ENCODE measurements around the gene QSOX2.

QSOX2 gene

GRCh38 chr9:136201174-136201573 lies 44.4 kb downstream of the QSOX2 start:
- peaks cover 52% of the 10 kb centered on the region for H3K27me3 Mint-ChIP-seq (ENCODE audit: low read depth)
- peaks cover 1% of the 10 kb centered on the region for H3K4me1 Mint-ChIP-seq (ENCODE audit: low read depth)
- H3K4me3 Mint-ChIP-seq, result no peak overlapping the region

GRCh38 chr9:136200424-136200823 lies 45.2 kb downstream of the QSOX2 start:
- Mint-ChIP-seq H3K36me3 (ENCODE audit: low read depth) (peaks cover 1% of the 10 kb centered on the region), H3K9me3 (no peaks in the 10 kb centered on the region), H3K4me3 (no peak overlapping the region), H3K27ac (no peak overlapping the region), H3K4me1 (ENCODE audit: low read depth) (peaks cover 1% of the 10 kb centered on the region), H3K27me3 (ENCODE audit: low read depth) (peaks cover 55% of the 10 kb centered on the region)
- no peak for DNase-seq (ENCODE audit: low spot score)

More at GRCh38 chr9:136201174-136201573, 44.4 kb downstream of the QSOX2 start:
- Mint-ChIP-seq H3K36me3 (ENCODE audit: low read depth) (peaks cover 1% of the 10 kb centered on the region), H3K27ac (no peak overlapping the region), H3K9me3 (no peaks in the 10 kb centered on the region)
- DNase-seq (ENCODE audit: low spot score), result no peak

- Mint-ChIP-seq H3K27ac (no peak overlapping the region), H3K36me3 (ENCODE audit: low read depth) (peaks cover 1% of the 10 kb centered on the region), H3K27me3 (ENCODE audit: low read depth) (peaks cover 61% of the 10 kb centered on the region), H3K9me3 (no peaks in the 10 kb centered on the region), H3K4me1 (ENCODE audit: low read depth) (peaks cover 1% of the 10 kb centered on the region), H3K4me3 (no peak overlapping the region)
- no peak for DNase-seq (ENCODE audit: low spot score)
Observed at GRCh38 chr9:136199391-136200288, 46.0 kb downstream of the QSOX2 start.

- Mint-ChIP-seq H3K4me1 (ENCODE audit: low read depth) (peaks cover 1% of the 10 kb centered on the region), H3K36me3 (ENCODE audit: low read depth) (peaks cover 1% of the 10 kb centered on the region), H3K27me3 (ENCODE audit: low read depth) (peaks cover 55% of the 10 kb centered on the region), H3K9me3 (no peaks in the 10 kb centered on the region), H3K4me3 (no peak overlapping the region), H3K27ac (no peak overlapping the region)
- no peak for DNase-seq (ENCODE audit: low spot score)
Observed at GRCh38 chr9:136198605-136199083, 47.0 kb downstream of the QSOX2 start.

- no peak for DNase-seq (ENCODE audit: low spot score)
- H3K4me1 Mint-ChIP-seq (ENCODE audit: low read depth), result peaks cover 1% of the 10 kb centered on the region
- peaks cover 51% of the 10 kb centered on the region for H3K27me3 Mint-ChIP-seq (ENCODE audit: low read depth)
- no peak overlapping the region for H3K27ac Mint-ChIP-seq
- H3K9me3 Mint-ChIP-seq, result no peaks in the 10 kb centered on the region
- H3K36me3 Mint-ChIP-seq (ENCODE audit: low read depth), result peaks cover 1% of the 10 kb centered on the region
- no peak overlapping the region for H3K4me3 Mint-ChIP-seq
Observed at GRCh38 chr9:136197930-136198604, 47.5 kb downstream of the QSOX2 start.

GRCh38 chr9:136197084-136197875 lies 48.3 kb downstream of the QSOX2 start:
- Mint-ChIP-seq H3K36me3 (ENCODE audit: low read depth) (peaks cover 1% of the 10 kb centered on the region), H3K27me3 (ENCODE audit: low read depth) (peaks cover 52% of the 10 kb centered on the region)

GRCh38 chr9:136196404-136197083 lies 49.1 kb downstream of the QSOX2 start:
- H3K4me3 Mint-ChIP-seq, result no peak overlapping the region
- H3K27ac Mint-ChIP-seq, result no peak overlapping the region
- peaks cover 1% of the 10 kb centered on the region for H3K4me1 Mint-ChIP-seq (ENCODE audit: low read depth)
- peaks cover 56% of the 10 kb centered on the region for H3K27me3 Mint-ChIP-seq (ENCODE audit: low read depth)
- H3K36me3 Mint-ChIP-seq (ENCODE audit: low read depth), result peaks cover 1% of the 10 kb centered on the region
- H3K9me3 Mint-ChIP-seq, result no peaks in the 10 kb centered on the region
- DNase-seq (ENCODE audit: low spot score), result no peak

More at GRCh38 chr9:136197084-136197875, 48.3 kb downstream of the QSOX2 start:
- Mint-ChIP-seq H3K4me3 (no peak overlapping the region), H3K27ac (no peak overlapping the region), H3K9me3 (no peaks in the 10 kb centered on the region), H3K4me1 (ENCODE audit: low read depth) (peaks cover 1% of the 10 kb centered on the region)
- no peak for DNase-seq (ENCODE audit: low spot score)

GRCh38 chr9:136194540-136194939 lies 51.1 kb downstream of the QSOX2 start:
- H3K9me3 Mint-ChIP-seq, result no peaks in the 10 kb centered on the region
- no peak overlapping the region for H3K27ac Mint-ChIP-seq
- peaks cover 1% of the 10 kb centered on the region for H3K4me1 Mint-ChIP-seq (ENCODE audit: low read depth)
- peaks cover 60% of the 10 kb centered on the region for H3K27me3 Mint-ChIP-seq (ENCODE audit: low read depth)
- DNase-seq (ENCODE audit: low spot score), result no peak
- H3K4me3 Mint-ChIP-seq, result no peak overlapping the region
- peaks cover 1% of the 10 kb centered on the region for H3K36me3 Mint-ChIP-seq (ENCODE audit: low read depth)

- no peak overlapping the region for H3K27ac Mint-ChIP-seq
- H3K4me1 Mint-ChIP-seq (ENCODE audit: low read depth), result peaks cover 1% of the 10 kb centered on the region
- H3K4me3 Mint-ChIP-seq, result no peak overlapping the region
- DNase-seq (ENCODE audit: low spot score), result no peak
- peaks cover 58% of the 10 kb centered on the region for H3K27me3 Mint-ChIP-seq (ENCODE audit: low read depth)
- peaks cover 1% of the 10 kb centered on the region for H3K36me3 Mint-ChIP-seq (ENCODE audit: low read depth)
- no peaks in the 10 kb centered on the region for H3K9me3 Mint-ChIP-seq
Observed at GRCh38 chr9:136193891-136194279, 51.7 kb downstream of the QSOX2 start.

- Mint-ChIP-seq H3K27ac (no peak overlapping the region), H3K36me3 (ENCODE audit: low read depth) (peaks cover 1% of the 10 kb centered on the region), H3K9me3 (no peaks in the 10 kb centered on the region), H3K4me3 (no peak overlapping the region), H3K27me3 (ENCODE audit: low read depth) (peaks cover 56% of the 10 kb centered on the region), H3K4me1 (ENCODE audit: low read depth) (peaks cover 1% of the 10 kb centered on the region)
- DNase-seq (ENCODE audit: low spot score), result no peak
Observed at GRCh38 chr9:136193127-136193890, 52.3 kb downstream of the QSOX2 start.

GRCh38 chr9:136192289-136193126 lies 53.1 kb downstream of the QSOX2 start:
- Mint-ChIP-seq H3K27ac (no peak overlapping the region), H3K4me3 (no peak overlapping the region), H3K36me3 (ENCODE audit: low read depth) (peaks cover 1% of the 10 kb centered on the region), H3K9me3 (no peaks in the 10 kb centered on the region), H3K27me3 (ENCODE audit: low read depth) (peaks cover 48% of the 10 kb centered on the region), H3K4me1 (ENCODE audit: low read depth) (peaks cover 1% of the 10 kb centered on the region)
- DNase-seq (ENCODE audit: low spot score), result no peak

- Mint-ChIP-seq H3K27ac (no peak overlapping the region), H3K4me3 (no peak overlapping the region), H3K9me3 (no peaks in the 10 kb centered on the region), H3K4me1 (ENCODE audit: low read depth) (peaks cover 1% of the 10 kb centered on the region), H3K27me3 (ENCODE audit: low read depth) (peaks cover 47% of the 10 kb centered on the region), H3K36me3 (ENCODE audit: low read depth) (peaks cover 1% of the 10 kb centered on the region)
- no peak for DNase-seq (ENCODE audit: low spot score)
Observed at GRCh38 chr9:136191960-136192286, 53.7 kb downstream of the QSOX2 start.

Measured in T-helper 2 cell treated with Interferon-gamma antibody and Interleukin-4, amounts not matched to agents 5 μg/mL and 100 μg/mL, for 36 hours (primary cell).